Fibroblast of villous mesenchyme (primary cell): ENCODE results near the gene REXO1. TPM values are rescaled to one million over a fixed set of nuclear protein-coding genes. Genes with fewer than 3 reads are reported as not detected.

ENCODE experiments used
- DNase-seq: peaks from one replicate; pipeline ENCODE4 v3.0.0-alpha.2; 2010; ENCODE audit warnings: low read depth
- H3K4me3 ChIP-seq: 2 replicates; pipeline ENCODE4 v1.5.1; 2011; ENCODE audit warnings: low read depth, mild to moderate bottlenecking, low read length
- total RNA-seq: library from RNA; depleted of rRNA; stranded (reverse); fragments of >200 nt; gene quantifications from 2 replicates; pipeline ENCODE4 v1.2.3, GENCODE V29; 2012
- TF ChIP-seq, protein P1 (sequence below): IDR thresholded peaks from 2 replicates; pipeline ENCODE4 v1.5.1; 2012; ENCODE audit warnings: low read depth, mild to moderate bottlenecking, low read length; ENCODE audit not compliant: insufficient read depth

The REXO1 gene
- total RNA-seq, 1 donor = 11.2 TPM

DNA sequence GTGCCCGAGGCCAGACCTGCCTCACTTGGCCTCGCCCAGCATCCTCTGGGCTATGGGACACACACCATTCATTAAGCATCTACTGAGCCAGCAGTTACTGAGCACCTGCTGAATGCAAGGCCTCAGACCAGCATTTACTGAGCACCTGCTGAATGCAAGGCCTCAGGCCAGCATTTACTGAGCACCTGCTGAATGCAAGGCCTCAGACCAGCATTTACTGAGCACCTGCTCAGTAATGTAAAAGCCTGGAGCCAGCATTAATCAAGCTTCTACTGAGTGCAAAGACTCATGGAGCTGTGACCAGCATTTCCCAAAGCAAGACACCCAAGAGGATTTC lies 39.9 kb downstream of the REXO1 start:
- no peak for DNase-seq
- no peak overlapping the region for H3K4me3 ChIP-seq
- TF ChIP-seq, protein P1, sequence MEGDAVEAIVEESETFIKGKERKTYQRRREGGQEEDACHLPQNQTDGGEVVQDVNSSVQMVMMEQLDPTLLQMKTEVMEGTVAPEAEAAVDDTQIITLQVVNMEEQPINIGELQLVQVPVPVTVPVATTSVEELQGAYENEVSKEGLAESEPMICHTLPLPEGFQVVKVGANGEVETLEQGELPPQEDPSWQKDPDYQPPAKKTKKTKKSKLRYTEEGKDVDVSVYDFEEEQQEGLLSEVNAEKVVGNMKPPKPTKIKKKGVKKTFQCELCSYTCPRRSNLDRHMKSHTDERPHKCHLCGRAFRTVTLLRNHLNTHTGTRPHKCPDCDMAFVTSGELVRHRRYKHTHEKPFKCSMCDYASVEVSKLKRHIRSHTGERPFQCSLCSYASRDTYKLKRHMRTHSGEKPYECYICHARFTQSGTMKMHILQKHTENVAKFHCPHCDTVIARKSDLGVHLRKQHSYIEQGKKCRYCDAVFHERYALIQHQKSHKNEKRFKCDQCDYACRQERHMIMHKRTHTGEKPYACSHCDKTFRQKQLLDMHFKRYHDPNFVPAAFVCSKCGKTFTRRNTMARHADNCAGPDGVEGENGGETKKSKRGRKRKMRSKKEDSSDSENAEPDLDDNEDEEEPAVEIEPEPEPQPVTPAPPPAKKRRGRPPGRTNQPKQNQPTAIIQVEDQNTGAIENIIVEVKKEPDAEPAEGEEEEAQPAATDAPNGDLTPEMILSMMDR = no peak

DNA sequence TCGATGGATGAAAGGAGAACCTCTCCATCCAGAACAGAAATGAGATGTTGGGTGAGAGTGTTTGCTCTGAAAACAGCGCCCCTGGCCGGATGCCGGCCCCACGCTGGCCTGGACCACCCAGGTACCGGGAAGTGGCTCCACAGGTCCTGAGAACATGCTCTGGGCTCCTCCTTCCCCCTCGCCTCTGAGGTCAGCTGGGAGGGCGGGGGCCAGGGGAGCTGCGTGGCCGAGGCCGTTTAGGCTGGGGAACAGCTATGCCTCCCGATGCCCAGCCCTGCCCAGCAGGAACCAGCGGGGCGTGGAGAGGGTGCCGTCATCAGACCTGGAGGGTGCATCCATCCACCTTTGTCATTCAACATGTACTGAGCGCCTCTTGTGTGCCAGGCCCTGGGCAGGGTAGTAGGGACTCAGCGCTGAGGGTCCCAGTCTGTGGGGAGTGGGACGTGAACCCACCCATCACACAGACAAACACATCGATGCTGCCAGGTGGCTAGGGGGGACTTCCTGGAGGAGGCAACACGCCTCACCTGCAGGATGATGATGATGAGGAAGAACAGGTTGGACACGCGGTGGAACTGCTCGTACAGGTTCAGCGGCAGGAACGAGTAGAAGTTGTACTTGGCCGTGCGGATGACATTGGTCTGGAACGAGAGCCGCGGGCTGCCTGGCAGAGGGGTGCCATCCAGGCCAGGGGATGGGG lies 40.4 kb downstream of the REXO1 start:
- TF ChIP-seq, protein P1 = no peak
- DNase-seq = no peak
- no peak overlapping the region for H3K4me3 ChIP-seq

DNA sequence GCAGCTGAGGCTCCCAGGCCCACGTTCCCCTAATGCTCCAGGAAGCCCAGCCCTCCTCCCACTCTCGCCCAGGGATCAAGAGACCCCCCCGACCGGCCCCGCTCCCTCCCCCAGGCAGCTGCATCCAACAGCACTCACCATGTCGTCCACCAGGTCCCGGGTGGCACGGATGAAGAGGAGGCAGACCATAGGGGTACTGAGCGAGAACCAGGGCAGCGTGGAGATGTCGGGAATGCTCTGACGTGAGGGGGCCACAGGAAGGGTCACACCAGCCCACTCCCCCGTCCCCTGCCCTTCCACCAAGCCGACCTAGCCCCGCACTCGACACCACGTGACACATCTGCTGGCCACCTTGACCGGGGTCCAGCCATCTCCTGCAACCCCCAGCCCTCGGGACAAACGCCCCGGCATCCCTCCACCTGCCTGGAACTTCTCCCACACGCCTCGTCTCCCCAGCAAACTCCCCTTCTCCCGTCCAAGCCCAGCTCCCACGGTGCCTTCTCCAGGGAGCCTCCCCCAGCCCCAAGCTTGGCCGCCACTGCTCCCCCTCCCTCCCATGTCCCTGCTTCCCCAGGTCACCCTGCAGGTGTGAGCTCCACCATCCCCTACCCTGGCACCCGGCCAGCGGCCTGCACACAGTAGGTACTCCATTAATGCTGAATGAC lies 41.1 kb downstream of the REXO1 start:
- TF ChIP-seq, protein P1 = no peak
- H3K4me3 ChIP-seq = no peak overlapping the region
- no peak for DNase-seq

DNA sequence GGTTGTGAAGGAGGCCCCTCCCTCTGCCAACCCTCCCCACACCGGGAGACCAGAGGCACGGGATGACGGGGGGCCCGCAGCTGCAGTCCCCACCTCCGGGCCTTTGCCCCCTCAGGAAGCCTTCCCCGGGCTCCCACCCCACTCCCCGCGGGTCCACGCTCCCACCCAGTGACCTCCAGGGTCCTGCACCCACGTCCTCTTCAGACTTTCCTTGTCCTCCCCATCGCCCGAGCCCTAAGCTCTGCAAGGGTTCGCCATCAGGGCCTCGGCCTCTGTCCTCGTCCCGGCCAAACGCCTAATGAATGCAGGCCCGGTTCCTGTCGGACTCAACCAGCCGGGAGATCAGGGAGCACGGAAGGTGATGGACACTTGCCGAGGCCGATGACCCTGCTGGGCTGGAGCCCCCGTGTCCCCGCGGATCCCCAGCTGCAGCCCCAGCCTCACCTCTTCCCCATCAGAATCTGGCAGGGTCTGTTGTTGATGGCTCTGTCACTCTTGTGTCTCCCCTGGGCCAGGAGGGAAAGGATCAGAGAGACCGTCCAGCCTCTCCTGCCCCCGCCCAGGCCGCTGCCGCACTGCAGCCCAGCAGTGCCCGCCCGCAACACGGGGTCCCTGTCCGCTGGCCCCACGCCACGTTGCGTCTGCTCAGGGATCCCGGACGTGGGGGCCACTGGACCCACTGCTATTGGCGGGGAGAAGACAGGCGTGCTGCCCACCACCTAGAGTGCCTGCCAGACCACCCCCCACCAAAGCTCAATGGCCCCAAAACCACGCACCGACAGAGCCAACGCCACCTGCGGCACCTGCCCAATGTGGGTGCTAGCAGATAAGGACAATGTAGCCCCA lies 41.9 kb downstream of the REXO1 start:
- H3K4me3 ChIP-seq = no peak overlapping the region
- TF ChIP-seq, protein P1 = no peak
- DNase-seq = no peak

DNA sequence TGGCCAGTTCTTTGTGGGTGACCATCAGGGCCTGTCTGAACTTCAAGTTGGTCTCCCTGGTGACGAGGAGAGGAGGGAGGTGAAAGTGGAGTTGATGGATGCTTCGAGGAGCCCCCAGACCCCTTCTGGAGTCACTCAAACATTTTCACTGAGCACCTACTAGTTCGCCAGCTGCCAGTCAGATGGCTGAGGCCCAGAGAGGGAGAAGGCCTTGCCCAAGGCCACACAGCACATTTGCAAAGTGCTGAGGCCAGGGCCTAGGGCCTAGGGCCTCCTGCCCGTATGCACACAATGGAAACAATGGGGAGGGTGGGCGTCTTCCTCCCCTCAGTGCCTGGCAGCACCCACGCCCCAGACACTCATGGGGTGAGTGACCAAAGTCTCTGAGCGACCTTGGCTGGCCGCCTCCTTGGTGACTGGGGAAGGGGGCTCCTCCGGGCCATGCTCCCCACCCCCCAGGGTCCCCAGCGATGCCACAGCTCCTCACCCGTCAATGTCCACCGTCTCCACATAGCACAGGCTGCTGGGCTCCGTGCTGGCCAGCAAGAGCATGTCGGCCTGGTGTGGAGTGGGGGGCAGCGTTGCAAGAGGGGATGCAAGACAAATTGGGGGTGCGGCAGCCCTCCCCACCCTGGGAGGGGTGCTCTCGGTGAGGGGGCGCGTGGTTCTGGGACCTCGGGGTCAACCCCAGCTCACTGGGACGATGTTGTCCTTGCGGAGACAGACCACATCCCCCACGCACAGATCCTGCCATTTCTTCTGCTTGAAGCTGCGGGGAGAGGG lies 42.7 kb downstream of the REXO1 start:
- TF ChIP-seq, protein P1 = no peak
- DNase-seq = no peak
- H3K4me3 ChIP-seq = no peak overlapping the region

DNA sequence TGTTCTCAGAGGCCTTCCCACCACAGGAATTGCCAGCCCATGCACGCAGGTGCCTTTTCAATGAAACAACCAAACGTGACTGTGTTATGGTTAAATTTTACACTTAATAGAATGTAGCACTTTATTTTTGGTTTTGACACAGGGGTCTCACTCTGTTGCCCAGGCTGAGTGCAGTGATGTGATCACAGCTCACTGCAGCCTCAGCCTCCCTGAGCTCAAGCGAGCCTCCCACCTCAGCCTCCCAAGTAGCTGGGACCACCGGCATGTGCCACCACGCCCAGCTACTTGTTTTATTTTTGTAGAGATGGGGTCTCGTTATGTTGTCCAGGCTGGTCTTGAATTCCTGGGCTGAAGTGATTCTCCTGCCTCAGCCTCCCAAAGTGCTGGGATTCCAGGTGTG lies 43.4 kb downstream of the REXO1 start:
- TF ChIP-seq, protein P1 = no peak
- no peak for DNase-seq
- no peak overlapping the region for H3K4me3 ChIP-seq
